Fibroblast of the aortic adventitia (primary cell): ENCODE results near the gene RAB3IL1. TPM values are rescaled to one million over a fixed set of nuclear protein-coding genes. Genes with fewer than 3 reads are reported as not detected.

Source experiments
- DNase-seq: peaks from one replicate; pipeline ENCODE4 v3.0.0-alpha.2; 2010; ENCODE audit warnings: low read depth
- H3K4me3 ChIP-seq: 2 replicates; pipeline ENCODE4 v1.5.1; 2011; ENCODE audit warnings: low read depth, mild to moderate bottlenecking, control low read depth, low read length, moderate library complexity
- total RNA-seq: library from RNA; depleted of rRNA; stranded (reverse); fragments of >200 nt; gene quantifications from 2 replicates; pipeline ENCODE4 v1.2.3, GENCODE V29; 2012; ENCODE audit warnings: low replicate concordance
- TF ChIP-seq, protein P1 (sequence below): IDR thresholded peaks from 2 replicates; pipeline ENCODE4 v1.5.1; 2011; ENCODE audit warnings: mild to moderate bottlenecking, low read length, control low read depth, inconsistent platforms; ENCODE audit not compliant: insufficient read depth

The RAB3IL1 gene
- total RNA-seq, 1 donor: 17.1 TPM

DNA sequence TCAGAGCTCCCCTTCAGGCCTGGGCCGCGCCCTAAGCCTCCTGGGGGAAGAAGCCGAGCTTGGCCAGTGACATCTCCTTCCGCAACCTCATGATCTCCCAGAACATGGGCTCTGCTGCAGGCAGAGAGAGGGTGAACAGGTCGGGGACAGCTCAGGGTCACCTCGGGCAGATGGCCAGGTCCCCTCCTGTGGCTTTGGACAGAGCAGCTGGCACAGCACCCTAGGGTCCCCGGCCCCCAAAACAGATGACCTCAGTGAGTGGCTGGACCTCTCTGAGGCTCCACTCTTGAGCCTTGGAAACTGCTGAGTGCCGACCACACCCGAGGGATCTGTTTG lies 19.2 kb downstream of the RAB3IL1 start:
- no peak for DNase-seq
- TF ChIP-seq, protein P1, sequence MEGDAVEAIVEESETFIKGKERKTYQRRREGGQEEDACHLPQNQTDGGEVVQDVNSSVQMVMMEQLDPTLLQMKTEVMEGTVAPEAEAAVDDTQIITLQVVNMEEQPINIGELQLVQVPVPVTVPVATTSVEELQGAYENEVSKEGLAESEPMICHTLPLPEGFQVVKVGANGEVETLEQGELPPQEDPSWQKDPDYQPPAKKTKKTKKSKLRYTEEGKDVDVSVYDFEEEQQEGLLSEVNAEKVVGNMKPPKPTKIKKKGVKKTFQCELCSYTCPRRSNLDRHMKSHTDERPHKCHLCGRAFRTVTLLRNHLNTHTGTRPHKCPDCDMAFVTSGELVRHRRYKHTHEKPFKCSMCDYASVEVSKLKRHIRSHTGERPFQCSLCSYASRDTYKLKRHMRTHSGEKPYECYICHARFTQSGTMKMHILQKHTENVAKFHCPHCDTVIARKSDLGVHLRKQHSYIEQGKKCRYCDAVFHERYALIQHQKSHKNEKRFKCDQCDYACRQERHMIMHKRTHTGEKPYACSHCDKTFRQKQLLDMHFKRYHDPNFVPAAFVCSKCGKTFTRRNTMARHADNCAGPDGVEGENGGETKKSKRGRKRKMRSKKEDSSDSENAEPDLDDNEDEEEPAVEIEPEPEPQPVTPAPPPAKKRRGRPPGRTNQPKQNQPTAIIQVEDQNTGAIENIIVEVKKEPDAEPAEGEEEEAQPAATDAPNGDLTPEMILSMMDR: no peak
- no peak overlapping the region for H3K4me3 ChIP-seq

DNA sequence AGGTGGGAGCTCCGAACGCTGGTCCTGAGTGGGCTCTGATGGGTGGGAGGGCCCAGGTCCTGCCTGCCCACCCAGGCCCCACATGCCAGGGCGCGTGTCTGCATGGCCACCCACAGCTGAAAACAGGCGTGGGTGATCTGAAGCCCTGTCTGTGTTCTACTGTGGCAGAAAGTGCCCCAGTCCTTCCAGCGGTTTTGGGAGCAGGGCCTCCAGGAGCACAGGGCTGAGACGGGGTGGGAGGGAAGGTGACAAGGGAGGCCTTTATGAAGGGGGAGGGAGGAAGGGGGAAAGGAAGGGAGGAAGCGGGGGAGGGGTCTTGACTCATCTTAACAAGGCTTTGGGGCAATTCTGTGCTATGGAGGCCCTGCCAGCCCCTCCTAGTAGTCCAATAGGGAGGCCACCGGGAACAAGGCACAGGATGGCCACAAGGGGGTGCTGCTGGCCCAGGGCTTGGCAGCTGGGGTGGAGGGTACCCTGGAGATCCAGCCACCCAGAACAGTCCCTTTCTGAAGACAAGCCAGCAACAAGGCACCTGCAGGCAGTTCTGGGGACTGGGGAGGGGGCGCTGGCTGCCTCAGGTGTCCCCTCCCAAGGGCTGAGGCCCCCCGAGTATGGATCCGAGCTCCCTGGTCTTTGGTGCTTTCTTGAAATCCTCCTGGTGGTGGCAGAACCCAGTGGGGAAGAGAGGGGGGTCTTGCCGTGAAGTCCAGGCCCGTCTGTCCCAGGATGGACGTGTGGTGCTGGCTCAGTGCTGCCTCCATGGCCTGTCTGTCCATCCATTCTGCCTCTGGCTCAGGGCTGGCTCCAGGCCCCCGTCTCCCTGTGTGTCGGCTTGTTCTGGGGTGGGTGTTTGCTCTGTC lies 19.7 kb downstream of the RAB3IL1 start:
- TF ChIP-seq, protein P1: peak; percentile 92
- DNase-seq: peak; percentile 67
- no peak overlapping the region for H3K4me3 ChIP-seq

DNA sequence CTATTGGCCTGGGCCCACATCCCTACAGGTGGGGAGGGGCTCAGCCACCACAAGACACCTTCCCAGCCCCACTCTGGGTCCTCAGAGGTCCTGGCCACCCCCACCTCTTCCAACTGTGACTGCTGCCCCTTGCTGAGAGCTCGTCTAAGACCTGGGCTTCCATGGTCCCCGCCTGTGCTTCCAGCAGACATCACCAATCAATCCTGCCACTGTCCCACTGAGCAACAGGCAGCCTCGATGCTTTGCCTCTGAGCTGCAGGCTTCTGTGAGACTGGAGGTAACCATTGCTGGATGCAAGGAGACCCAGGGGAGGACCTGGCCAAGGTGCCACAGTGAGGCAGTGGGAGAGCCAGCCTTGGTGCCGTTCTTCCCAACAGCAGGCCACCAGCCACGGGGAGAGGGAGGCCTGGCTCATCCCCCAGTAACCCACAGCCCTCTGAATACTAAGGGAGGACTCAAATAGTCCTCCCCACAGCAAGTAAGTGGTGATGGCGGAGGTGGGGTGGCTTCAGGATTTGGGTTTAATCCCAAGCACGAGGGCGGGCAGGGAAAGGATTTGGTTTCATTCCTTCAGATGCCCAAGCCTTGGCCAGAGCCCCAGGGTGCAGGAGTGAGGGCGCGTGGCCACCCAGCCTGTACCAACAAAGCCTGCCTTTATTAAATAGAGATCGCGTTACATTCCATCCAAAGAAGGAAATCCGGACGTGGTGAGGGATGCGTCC lies 20.5 kb downstream of the RAB3IL1 start:
- H3K4me3 ChIP-seq: no peak overlapping the region
- TF ChIP-seq, protein P1: no peak
- no peak for DNase-seq

- TF ChIP-seq, protein P1: no peak
- no peak overlapping the region for H3K4me3 ChIP-seq
- no peak for DNase-seq
Observed at GRCh38 chr11:61895718-61896059, 21.7 kb downstream of the RAB3IL1 start.

GRCh38 chr11:61895046-61895717 lies 22.2 kb downstream of the RAB3IL1 start:
- TF ChIP-seq, protein P1: no peak
- no peak for DNase-seq
- H3K4me3 ChIP-seq: no peak overlapping the region

- DNase-seq: peak; percentile 96
- no peak overlapping the region for H3K4me3 ChIP-seq
- TF ChIP-seq, protein P1: no peak
Observed at GRCh38 chr11:61893981-61894380, 23.4 kb downstream of the RAB3IL1 start.
